ENCODE results near the gene TRAPPC14. TPM values are rescaled to one million over a fixed set of nuclear protein-coding genes. Genes with fewer than 3 reads are reported as not detected.
A peak's percentile ranks its signal among the peaks of the same experiment; 100 is the strongest.

Gene TRAPPC14
- total and polyA plus RNA-seq, 10 of the 15 experiments (the other 5 are each of a cell fraction or from before 2014, with no cell fraction given): 0.21 to 24.7 (median 7.5) TPM

DNA sequence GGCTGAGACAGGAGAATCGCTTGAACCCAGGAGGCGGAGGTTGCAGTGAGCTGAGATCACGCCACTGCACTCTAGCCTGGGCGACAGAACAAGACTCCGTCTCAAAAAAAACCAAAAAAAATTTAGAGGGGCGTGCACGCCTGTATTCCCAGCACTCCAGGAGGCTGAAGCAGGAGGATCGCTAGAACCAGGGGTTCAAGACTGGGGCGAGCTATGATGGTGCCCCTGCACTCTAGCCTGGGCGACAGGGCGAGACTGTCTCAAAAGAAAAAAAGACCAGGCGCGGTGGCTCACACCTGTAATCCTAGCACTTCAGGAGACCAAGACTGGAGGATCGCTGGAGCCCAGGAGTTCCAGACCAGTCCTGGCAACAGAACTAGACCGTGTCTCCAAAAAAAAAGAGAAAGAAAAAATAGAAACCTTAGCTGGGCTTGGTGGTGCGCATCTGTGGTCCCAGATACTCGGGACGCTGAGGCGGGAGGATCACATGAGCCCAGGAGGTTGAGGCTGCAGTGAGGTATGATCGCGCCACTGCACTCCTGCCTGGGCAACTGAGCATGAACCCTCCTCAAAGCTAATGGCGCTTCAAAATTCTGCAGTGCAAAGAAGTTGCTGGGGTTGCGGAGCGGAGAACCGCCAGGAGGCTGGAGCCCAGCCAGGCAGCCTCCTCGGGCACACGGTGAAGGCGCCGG lies 32.1 kb downstream of the TRAPPC14 start (continued):
- TF ChIP-seq GATAD2B (conservative IDR thresholded peaks at IDR 0.05; ENCODE audit: low read depth): 0 out of 2 replicates have a peak, but pooled peaks have one; percentile 2
- peak; percentile 53; the same call in 1 of the 2 replicates for TF ChIP-seq RB1 (IDR thresholded peaks at IDR 0.05; ENCODE audit: borderline replicate concordance)
- TF ChIP-seq NFXL1 (IDR thresholded peaks at IDR 0.05; ENCODE audit: borderline replicate concordance): no peak
- TF ChIP-seq IRF4 (IDR thresholded peaks at IDR 0.05; ENCODE audit: low read depth, low read length): 0 out of 2 replicates have a peak, but pooled peaks have one; percentile 11
- no peak for TF ChIP-seq FOXM1 (IDR thresholded peaks at IDR 0.05; ENCODE audit: low read depth, low read length)
- no peak for TF ChIP-seq HDAC6 (IDR thresholded peaks at IDR 0.05; ENCODE audit: unreplicated experiment)
- TF ChIP-seq TARDBP (IDR thresholded peaks at IDR 0.05; ENCODE audit: borderline replicate concordance): no peak
- no peak for TF ChIP-seq SIX5 (IDR thresholded peaks at IDR 0.05; ENCODE audit: low read depth, low read length, severe bottlenecking)
- no peak for TF ChIP-seq EGR1 (IDR thresholded peaks at IDR 0.05; ENCODE audit: borderline replicate concordance in 1 of 2, low read depth in 2 of 2, low read length in 2 of 2)
- no peak for TF ChIP-seq SMAD1 (IDR thresholded peaks at IDR 0.05; ENCODE audit: low read depth, partially characterized antibody)
- TF ChIP-seq NR2C1 (IDR thresholded peaks at IDR 0.05): no peak
- peak; percentile 45; the same call in 1 of the 2 replicates for TF ChIP-seq BACH1 (IDR thresholded peaks at IDR 0.05; ENCODE audit: borderline replicate concordance)
- TF ChIP-seq, protein P1, sequence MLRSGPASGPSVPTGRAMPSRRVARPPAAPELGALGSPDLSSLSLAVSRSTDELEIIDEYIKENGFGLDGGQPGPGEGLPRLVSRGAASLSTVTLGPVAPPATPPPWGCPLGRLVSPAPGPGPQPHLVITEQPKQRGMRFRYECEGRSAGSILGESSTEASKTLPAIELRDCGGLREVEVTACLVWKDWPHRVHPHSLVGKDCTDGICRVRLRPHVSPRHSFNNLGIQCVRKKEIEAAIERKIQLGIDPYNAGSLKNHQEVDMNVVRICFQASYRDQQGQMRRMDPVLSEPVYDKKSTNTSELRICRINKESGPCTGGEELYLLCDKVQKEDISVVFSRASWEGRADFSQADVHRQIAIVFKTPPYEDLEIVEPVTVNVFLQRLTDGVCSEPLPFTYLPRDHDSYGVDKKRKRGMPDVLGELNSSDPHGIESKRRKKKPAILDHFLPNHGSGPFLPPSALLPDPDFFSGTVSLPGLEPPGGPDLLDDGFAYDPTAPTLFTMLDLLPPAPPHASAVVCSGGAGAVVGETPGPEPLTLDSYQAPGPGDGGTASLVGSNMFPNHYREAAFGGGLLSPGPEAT (IDR thresholded peaks at IDR 0.05; ENCODE audit: low read depth): no peak
- TF ChIP-seq DPF2 (IDR thresholded peaks at IDR 0.05): peak; percentile 16
- 0 out of 2 replicates have a peak, but pooled peaks have one; percentile 70 for TF ChIP-seq CBX5 (IDR thresholded peaks at IDR 0.05; ENCODE audit: low read depth)
- TF ChIP-seq, protein P2, sequence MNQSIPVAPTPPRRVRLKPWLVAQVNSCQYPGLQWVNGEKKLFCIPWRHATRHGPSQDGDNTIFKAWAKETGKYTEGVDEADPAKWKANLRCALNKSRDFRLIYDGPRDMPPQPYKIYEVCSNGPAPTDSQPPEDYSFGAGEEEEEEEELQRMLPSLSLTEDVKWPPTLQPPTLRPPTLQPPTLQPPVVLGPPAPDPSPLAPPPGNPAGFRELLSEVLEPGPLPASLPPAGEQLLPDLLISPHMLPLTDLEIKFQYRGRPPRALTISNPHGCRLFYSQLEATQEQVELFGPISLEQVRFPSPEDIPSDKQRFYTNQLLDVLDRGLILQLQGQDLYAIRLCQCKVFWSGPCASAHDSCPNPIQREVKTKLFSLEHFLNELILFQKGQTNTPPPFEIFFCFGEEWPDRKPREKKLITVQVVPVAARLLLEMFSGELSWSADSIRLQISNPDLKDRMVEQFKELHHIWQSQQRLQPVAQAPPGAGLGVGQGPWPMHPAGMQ (IDR thresholded peaks at IDR 0.05; ENCODE audit: borderline replicate concordance): no peak
- TF ChIP-seq ZNF274 (IDR thresholded peaks at IDR 0.05; ENCODE audit: insufficient read depth, insufficient read length): no peak
- peak; percentile 77 for TF ChIP-seq SMARCA5 (IDR thresholded peaks at IDR 0.05)
- TF ChIP-seq EED (IDR thresholded peaks at IDR 0.05; ENCODE audit: low read depth): no peak
- TF ChIP-seq, protein P3, sequence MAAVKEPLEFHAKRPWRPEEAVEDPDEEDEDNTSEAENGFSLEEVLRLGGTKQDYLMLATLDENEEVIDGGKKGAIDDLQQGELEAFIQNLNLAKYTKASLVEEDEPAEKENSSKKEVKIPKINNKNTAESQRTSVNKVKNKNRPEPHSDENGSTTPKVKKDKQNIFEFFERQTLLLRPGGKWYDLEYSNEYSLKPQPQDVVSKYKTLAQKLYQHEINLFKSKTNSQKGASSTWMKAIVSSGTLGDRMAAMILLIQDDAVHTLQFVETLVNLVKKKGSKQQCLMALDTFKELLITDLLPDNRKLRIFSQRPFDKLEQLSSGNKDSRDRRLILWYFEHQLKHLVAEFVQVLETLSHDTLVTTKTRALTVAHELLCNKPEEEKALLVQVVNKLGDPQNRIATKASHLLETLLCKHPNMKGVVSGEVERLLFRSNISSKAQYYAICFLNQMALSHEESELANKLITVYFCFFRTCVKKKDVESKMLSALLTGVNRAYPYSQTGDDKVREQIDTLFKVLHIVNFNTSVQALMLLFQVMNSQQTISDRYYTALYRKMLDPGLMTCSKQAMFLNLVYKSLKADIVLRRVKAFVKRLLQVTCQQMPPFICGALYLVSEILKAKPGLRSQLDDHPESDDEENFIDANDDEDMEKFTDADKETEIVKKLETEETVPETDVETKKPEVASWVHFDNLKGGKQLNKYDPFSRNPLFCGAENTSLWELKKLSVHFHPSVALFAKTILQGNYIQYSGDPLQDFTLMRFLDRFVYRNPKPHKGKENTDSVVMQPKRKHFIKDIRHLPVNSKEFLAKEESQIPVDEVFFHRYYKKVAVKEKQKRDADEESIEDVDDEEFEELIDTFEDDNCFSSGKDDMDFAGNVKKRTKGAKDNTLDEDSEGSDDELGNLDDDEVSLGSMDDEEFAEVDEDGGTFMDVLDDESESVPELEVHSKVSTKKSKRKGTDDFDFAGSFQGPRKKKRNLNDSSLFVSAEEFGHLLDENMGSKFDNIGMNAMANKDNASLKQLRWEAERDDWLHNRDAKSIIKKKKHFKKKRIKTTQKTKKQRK (IDR thresholded peaks at IDR 0.05; ENCODE audit: low read depth, low read length): no peak
- no peak for TF ChIP-seq SREBF2 (IDR thresholded peaks at IDR 0.05; ENCODE audit: low read length)
- TF ChIP-seq, protein P4, sequence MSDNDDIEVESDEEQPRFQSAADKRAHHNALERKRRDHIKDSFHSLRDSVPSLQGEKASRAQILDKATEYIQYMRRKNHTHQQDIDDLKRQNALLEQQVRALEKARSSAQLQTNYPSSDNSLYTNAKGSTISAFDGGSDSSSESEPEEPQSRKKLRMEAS (IDR thresholded peaks at IDR 0.05; ENCODE audit: low read depth, low read length): no peak
- TF ChIP-seq, protein P5, sequence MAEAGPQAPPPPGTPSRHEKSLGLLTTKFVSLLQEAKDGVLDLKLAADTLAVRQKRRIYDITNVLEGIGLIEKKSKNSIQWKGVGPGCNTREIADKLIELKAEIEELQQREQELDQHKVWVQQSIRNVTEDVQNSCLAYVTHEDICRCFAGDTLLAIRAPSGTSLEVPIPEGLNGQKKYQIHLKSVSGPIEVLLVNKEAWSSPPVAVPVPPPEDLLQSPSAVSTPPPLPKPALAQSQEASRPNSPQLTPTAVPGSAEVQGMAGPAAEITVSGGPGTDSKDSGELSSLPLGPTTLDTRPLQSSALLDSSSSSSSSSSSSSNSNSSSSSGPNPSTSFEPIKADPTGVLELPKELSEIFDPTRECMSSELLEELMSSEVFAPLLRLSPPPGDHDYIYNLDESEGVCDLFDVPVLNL (IDR thresholded peaks at IDR 0.05; ENCODE audit: low read depth, low read length): no peak

Data from GM12878 (cell line).